NCI-H774 (cell line): ENCODE results near the gene NARF.
"Not testable (repeated sequence)": the region's sequence is repeated elsewhere in the genome, so short reads cannot be mapped to it uniquely, and the experiment has no call there.

Experiments used
- DNase-seq: peaks from one replicate; lab custom pipeline; 2025; lab: John Stamatoyannopoulos, UW

NARF gene

GRCh38 chr17:82536512-82537201, 78.1 kb downstream of the NARF start:
- no peak for DNase-seq

- DNase-seq = not testable (repeated sequence)
These were observed 78.7 kb downstream of the NARF start for GRCh38 chr17:82537228-82537627.

GRCh38 chr17:82539076-82539475, 80.5 kb downstream of the NARF start:
- not testable (repeated sequence) for DNase-seq
